C4-2B (cell line): ENCODE data around the gene SHISAL1.

Source experiments
- H3K27ac ChIP-seq: fragments of 450-650 bp; 2 replicates; pipeline ENCODE4 v1.5.1; 2017
- ZFX ChIP-seq: fragments of 450-650 bp; IDR thresholded peaks from 2 replicates; pipeline ENCODE4 v1.6.1; 2017
- TF ChIP-seq, protein P1 (sequence below): fragments of 450-650 bp; conservative IDR thresholded peaks from 2 replicates; pipeline ENCODE4 v1.5.1; 2017; ENCODE audit warnings: mild to moderate bottlenecking

SHISAL1 gene

DNA sequence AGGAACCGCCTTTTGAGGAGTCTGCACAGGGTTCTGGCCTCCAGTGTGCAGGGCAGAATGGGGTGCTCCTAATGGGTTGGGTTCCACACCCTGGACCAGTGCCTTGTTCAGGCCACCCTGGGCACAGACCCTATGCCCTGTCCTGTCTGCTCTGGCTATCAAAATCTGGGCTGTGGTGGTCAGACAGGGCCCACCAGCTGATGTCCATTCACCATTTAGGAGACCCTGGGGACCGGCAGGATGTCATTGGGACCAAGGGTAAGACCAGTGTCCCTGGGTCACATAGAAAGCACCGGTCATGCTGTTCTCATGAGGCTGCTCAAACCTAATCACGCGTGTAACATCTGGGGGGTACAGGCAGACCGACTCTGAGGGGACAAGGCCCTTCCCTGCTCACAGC lies 94.7 kb downstream of the SHISAL1 start:
- TF ChIP-seq ZFX = no peak
- TF ChIP-seq, protein P1, sequence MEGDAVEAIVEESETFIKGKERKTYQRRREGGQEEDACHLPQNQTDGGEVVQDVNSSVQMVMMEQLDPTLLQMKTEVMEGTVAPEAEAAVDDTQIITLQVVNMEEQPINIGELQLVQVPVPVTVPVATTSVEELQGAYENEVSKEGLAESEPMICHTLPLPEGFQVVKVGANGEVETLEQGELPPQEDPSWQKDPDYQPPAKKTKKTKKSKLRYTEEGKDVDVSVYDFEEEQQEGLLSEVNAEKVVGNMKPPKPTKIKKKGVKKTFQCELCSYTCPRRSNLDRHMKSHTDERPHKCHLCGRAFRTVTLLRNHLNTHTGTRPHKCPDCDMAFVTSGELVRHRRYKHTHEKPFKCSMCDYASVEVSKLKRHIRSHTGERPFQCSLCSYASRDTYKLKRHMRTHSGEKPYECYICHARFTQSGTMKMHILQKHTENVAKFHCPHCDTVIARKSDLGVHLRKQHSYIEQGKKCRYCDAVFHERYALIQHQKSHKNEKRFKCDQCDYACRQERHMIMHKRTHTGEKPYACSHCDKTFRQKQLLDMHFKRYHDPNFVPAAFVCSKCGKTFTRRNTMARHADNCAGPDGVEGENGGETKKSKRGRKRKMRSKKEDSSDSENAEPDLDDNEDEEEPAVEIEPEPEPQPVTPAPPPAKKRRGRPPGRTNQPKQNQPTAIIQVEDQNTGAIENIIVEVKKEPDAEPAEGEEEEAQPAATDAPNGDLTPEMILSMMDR = no peak
- no peak overlapping the region for H3K27ac ChIP-seq

DNA sequence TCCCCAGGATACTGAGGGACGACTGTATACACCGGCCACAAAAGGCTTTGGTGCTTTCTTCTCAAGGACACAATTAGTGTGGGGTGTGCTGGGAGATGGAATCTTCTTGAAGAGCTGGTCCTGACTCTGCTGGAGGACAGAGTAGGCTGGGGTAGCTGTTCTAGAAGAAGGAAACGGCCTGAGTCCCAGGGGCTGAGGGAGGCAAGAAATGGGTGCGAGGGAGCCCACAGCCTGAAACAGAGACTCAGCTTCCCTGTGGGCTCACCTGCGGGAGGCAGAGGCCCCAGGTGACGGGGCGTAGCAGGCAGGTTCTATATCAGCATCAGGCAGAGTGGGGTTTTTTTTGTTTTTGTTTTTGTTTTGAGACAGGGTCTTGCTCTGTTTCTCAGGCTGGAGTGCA lies 95.4 kb downstream of the SHISAL1 start:
- TF ChIP-seq ZFX = no peak
- TF ChIP-seq, protein P1 = no peak
- H3K27ac ChIP-seq = no peak overlapping the region

DNA sequence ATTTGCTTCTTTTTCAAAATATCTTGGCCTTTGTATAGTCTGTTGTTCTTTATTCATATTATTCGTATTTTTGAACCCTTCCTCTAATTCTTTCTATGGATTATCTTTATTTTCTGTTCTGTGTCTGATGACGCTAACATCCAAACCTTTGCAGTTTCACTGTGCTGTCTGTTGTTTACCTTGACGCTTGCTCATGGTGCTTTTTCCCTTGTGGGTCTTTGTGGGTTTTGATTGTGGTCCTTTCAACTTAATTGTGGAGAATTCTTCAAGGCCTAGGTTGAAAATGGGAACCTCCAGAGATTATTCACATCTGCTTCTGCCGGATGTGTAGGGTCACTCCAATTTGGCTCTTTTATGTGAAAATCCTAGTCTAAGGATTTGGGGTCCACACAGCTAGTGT lies 97.5 kb downstream of the SHISAL1 start:
- TF ChIP-seq, protein P1 = no peak
- no peak for TF ChIP-seq ZFX
- H3K27ac ChIP-seq = no peak overlapping the region

DNA sequence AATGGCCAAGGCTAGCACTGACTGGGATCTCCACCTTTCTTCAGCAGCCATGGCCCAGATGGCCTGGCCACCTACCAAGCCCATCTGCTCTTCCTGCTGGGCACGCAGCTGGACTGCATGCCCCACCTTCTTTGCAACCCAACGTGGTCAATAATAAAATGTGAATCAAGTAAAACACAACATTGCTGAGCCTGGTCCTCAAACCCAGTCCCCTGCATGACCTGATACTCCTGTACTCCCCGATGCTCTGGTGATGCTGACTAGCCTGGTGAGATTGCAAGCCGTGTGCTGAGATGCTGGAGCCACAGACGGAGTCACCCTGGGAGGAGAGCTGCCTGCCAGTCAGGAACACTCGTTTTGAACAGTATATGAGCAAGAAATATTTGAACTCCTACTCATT lies 98.0 kb downstream of the SHISAL1 start:
- TF ChIP-seq, protein P1 = no peak
- TF ChIP-seq ZFX = no peak
- H3K27ac ChIP-seq = no peak overlapping the region

DNA sequence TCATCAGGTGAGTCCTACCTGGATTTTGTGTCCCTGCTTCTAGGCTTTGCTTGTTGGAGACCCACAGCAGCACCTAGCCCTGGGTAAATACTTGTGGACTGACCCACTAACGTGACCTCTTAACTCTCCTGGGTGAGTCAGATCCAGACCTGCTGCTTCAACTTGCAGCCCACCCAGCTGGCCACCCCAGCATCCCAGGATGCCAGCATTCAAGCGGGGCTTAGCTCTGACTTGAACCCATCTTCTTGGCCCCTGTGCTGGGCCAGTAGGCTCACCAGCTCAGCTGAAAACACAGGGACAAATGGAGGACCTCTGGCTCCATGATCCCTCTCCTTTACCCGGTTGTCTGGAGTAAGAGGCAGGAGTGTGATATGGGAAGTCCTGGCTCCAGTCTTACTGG lies 98.6 kb downstream of the SHISAL1 start:
- TF ChIP-seq, protein P1 = no peak
- TF ChIP-seq ZFX = no peak
- H3K27ac ChIP-seq = no peak overlapping the region

DNA sequence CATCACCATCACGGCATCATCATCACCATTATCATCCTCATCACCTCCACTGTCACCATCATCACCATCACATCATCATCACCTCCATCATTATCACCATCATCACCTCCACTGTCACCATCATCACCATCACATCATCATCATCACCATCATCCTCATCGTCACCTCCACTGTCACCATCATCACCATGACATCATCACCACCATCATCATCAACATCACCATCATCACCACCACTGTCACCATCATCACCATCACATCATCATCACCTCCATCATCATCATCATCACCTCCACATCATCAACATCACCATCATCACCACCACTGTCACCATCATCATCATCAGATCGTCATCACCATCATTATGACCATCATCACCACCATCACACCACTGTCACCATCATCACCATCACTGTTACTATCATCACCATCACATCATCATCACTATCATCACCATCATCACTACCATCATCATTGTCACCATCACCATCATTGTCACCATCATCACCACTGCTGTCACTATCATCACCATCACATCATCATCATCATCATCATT lies 99.2 kb downstream of the SHISAL1 start:
- no peak overlapping the region for H3K27ac ChIP-seq
- TF ChIP-seq, protein P1 = no peak
- no peak for TF ChIP-seq ZFX

DNA sequence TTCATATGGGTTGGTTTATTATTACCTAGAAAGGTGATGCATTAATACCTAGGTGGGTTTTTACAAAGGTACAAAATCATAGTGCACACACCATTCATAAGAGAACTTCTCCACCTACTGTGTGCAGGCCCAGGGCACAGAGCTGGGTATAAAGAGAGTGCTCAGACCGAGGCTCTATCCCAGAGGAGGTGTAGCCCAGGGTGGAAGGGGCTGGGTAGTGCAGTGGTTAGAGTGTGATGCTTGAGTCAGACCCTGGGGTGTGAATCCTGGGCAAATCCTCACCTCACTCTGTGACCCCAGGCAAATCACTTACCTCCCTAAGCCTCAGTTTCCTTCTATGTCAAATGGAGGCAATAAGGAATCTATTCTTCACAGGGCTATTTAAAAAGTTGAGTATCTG lies 99.8 kb downstream of the SHISAL1 start:
- TF ChIP-seq ZFX = no peak
- TF ChIP-seq, protein P1 = no peak
- H3K27ac ChIP-seq = no peak overlapping the region
